ENCODE results near the gene DGKD.

Gene DGKD

GRCh38 chr2:233433794-233434193, 79.5 kb downstream of the DGKD start (continued):
- TF ChIP-seq, protein P1, sequence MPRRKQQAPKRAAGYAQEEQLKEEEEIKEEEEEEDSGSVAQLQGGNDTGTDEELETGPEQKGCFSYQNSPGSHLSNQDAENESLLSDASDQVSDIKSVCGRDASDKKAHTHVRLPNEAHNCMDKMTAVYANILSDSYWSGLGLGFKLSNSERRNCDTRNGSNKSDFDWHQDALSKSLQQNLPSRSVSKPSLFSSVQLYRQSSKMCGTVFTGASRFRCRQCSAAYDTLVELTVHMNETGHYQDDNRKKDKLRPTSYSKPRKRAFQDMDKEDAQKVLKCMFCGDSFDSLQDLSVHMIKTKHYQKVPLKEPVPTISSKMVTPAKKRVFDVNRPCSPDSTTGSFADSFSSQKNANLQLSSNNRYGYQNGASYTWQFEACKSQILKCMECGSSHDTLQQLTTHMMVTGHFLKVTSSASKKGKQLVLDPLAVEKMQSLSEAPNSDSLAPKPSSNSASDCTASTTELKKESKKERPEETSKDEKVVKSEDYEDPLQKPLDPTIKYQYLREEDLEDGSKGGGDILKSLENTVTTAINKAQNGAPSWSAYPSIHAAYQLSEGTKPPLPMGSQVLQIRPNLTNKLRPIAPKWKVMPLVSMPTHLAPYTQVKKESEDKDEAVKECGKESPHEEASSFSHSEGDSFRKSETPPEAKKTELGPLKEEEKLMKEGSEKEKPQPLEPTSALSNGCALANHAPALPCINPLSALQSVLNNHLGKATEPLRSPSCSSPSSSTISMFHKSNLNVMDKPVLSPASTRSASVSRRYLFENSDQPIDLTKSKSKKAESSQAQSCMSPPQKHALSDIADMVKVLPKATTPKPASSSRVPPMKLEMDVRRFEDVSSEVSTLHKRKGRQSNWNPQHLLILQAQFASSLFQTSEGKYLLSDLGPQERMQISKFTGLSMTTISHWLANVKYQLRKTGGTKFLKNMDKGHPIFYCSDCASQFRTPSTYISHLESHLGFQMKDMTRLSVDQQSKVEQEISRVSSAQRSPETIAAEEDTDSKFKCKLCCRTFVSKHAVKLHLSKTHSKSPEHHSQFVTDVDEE (CRISPR knock-in tag; IDR thresholded peaks at IDR 0.05): no peak
- TF ChIP-seq CSDC2 (CRISPR knock-in tag; IDR thresholded peaks at IDR 0.05) (no peak), TCF4 (CRISPR knock-in tag; IDR thresholded peaks at IDR 0.05; ENCODE audit: borderline replicate concordance) (no peak), RARB (CRISPR knock-in tag; IDR thresholded peaks at IDR 0.05) (no peak), GLIS3 (CRISPR knock-in tag; IDR thresholded peaks at IDR 0.05) (no peak), ZFP30 (CRISPR knock-in tag; IDR thresholded peaks at IDR 0.05) (no peak), CSRNP3 (CRISPR knock-in tag; IDR thresholded peaks at IDR 0.05) (no peak)

GRCh38 chr2:233434666-233435330, 80.5 kb downstream of the DGKD start:
- ATAC-seq: no peak
- no peak for TF ChIP-seq ZNF565 (CRISPR knock-in tag; conservative IDR thresholded peaks at IDR 0.05; ENCODE audit: low read depth)
- TF ChIP-seq OSR1 (CRISPR knock-in tag; IDR thresholded peaks at IDR 0.05): no peak
- no peak for TF ChIP-seq ESRRG (CRISPR knock-in tag; IDR thresholded peaks at IDR 0.05)

DNA sequence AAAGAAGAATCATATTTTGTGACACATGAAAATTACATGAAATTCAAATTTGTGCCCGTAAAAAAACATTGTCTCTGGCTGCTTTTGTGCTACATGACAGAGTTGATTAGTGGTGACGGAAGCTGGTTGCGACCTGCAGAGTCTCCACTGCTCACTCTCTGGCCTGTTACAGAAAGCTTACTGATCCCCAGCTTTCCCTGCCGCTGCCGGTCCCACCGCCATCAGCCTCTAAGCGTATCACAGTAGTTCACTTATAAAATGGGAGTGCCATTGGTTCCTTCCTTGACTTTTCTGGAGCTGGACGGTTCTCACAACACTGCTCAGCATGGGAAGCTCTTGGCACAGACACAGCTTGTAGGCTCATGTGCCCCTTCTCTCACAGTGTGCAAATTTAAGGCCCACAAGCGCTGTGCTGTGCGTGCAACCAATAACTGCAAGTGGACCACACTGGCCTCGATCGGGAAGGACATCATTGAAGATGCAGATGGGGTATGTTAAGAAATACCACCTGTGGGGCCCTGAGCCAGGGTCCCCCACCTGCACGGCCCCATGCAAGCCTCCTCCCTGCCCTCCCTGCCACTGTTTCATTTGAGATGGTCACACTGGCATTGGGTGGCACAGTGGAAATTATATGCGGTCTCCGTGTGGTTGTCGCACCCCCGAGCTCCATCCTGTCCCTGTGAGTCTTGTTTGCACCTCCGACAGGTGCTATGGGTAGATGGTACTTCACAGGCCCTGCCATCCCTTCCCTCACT, 81.3 kb downstream of the DGKD start:
- TF ChIP-seq BACH2 (CRISPR knock-in tag; IDR thresholded peaks at IDR 0.05; ENCODE audit: borderline replicate concordance) (no peak), CREB5 (CRISPR knock-in tag; IDR thresholded peaks at IDR 0.05; ENCODE audit: low read depth) (no peak), ARNTL (CRISPR knock-in tag; IDR thresholded peaks at IDR 0.05; ENCODE audit: borderline replicate concordance, low read depth) (no peak), CSDC2 (CRISPR knock-in tag; IDR thresholded peaks at IDR 0.05) (no peak), TCF4 (CRISPR knock-in tag; IDR thresholded peaks at IDR 0.05; ENCODE audit: borderline replicate concordance) (no peak), ZFP30 (CRISPR knock-in tag; IDR thresholded peaks at IDR 0.05) (no peak), PATZ1 (CRISPR knock-in tag; IDR thresholded peaks at IDR 0.05; ENCODE audit: borderline replicate concordance) (no peak), ZC3H10 (CRISPR knock-in tag; IDR thresholded peaks at IDR 0.05) (no peak)
- no peak; the same call in 2 of the 3 replicates for ATAC-seq

DNA sequence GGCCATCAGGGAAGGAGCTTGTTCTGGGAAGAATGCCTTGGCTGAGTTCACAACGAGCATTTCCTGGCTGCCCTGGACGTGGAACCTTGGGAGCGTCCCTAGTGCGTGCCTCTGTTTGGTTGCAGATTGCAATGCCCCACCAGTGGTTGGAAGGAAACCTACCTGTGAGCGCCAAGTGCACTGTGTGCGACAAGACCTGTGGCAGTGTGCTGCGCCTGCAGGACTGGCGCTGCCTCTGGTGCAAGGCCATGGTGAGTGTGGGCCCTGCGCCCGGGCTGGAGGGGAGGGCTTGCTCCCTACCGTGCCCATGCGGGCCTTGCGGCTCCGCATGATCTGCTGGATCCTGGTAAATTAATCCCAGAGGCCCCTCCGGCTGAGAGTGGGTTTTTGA, 81.9 kb downstream of the DGKD start:
- TF ChIP-seq PATZ1 (CRISPR knock-in tag; IDR thresholded peaks at IDR 0.05; ENCODE audit: borderline replicate concordance) (no peak), ZNF70 (CRISPR knock-in tag; IDR thresholded peaks at IDR 0.05) (no peak), GLIS3 (CRISPR knock-in tag; IDR thresholded peaks at IDR 0.05) (no peak), SNAI2 (CRISPR knock-in tag; IDR thresholded peaks at IDR 0.05) (no peak), RARB (CRISPR knock-in tag; IDR thresholded peaks at IDR 0.05) (no peak), CREB5 (CRISPR knock-in tag; IDR thresholded peaks at IDR 0.05; ENCODE audit: low read depth) (no peak), PPARA (CRISPR knock-in tag; IDR thresholded peaks at IDR 0.05; ENCODE audit: borderline replicate concordance) (no peak), ESRRG (CRISPR knock-in tag; IDR thresholded peaks at IDR 0.05) (no peak), ARNTL (CRISPR knock-in tag; IDR thresholded peaks at IDR 0.05; ENCODE audit: borderline replicate concordance, low read depth) (no peak), BACH2 (CRISPR knock-in tag; IDR thresholded peaks at IDR 0.05; ENCODE audit: borderline replicate concordance) (no peak)
- TF ChIP-seq, protein P2, sequence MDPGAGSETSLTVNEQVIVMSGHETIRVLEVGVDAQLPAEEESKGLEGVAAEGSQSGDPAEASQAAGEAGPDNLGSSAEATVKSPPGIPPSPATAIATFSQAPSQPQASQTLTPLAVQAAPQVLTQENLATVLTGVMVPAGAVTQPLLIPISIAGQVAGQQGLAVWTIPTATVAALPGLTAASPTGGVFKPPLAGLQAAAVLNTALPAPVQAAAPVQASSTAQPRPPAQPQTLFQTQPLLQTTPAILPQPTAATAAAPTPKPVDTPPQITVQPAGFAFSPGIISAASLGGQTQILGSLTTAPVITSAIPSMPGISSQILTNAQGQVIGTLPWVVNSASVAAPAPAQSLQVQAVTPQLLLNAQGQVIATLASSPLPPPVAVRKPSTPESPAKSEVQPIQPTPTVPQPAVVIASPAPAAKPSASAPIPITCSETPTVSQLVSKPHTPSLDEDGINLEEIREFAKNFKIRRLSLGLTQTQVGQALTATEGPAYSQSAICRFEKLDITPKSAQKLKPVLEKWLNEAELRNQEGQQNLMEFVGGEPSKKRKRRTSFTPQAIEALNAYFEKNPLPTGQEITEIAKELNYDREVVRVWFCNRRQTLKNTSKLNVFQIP (CRISPR knock-in tag; IDR thresholded peaks at IDR 0.05; ENCODE audit: borderline replicate concordance, low read depth): no peak

More for the DNA sequence above, 81.9 kb downstream of the DGKD start:
- ATAC-seq: no peak

Data from SK-N-SH treated with all-trans-retinoic acid at 6 μM for 48 hours (cell line).